Cardiac muscle cell (in vitro differentiated cells and primary cell): ENCODE measurements around the gene SRD5A2. TPM values are rescaled to one million over a fixed set of nuclear protein-coding genes. Genes with fewer than 3 reads are reported as not detected.

Experiments used
- DNase-seq, 2 donors: peaks; one replicate each; pipeline versions ENCODE4 v3.0.0 to v3.0.0-alpha.2; 2010 to 2017; ENCODE audit warnings: low read depth in 1 of 2, low spot score in 1 of 2
- H3K27ac ChIP-seq: fragments of 200-600 bp; sonication (generic); 2 replicates; pipeline ENCODE4 v1.5.1; 2016
- H3K27me3 ChIP-seq: fragments of 200-600 bp; sonication (generic); 2 replicates; pipeline ENCODE4 v1.6.0; 2016; ENCODE audit warnings: control low read depth
- H3K36me3 ChIP-seq: fragments of 200-600 bp; sonication (generic); 2 replicates; pipeline ENCODE4 v1.5.1; 2016; ENCODE audit warnings: control low read depth
- H3K4me1 ChIP-seq: fragments of 200-600 bp; sonication (generic); 2 replicates; pipeline ENCODE4 v1.8.1; 2017; ENCODE audit warnings: low read depth, mild to moderate bottlenecking, mixed run types
- H3K4me3 ChIP-seq: fragments of 200-600 bp; sonication (generic); 2 replicates; pipeline ENCODE4 v1.5.1; 2016; ENCODE audit warnings: mild to moderate bottlenecking
- H3K9me3 ChIP-seq: fragments of 200-600 bp; sonication (generic); 2 replicates; pipeline ENCODE4 v1.5.1; 2017; ENCODE audit warnings: low read depth, mild to moderate bottlenecking, control low read depth
- polyA plus RNA-seq: library from polyadenylated mRNA; unstranded; fragments of >200 nt; fragmentation: Nextera tagmentation; extraction: Ambion mirVana; gene quantifications from 2 replicates; pipeline ENCODE4 v1.2.1, GENCODE V29; 2016
- total RNA-seq: library from RNA; depleted of rRNA; stranded (reverse); fragments of >200 nt; gene quantifications from 2 replicates; pipeline ENCODE4 v1.2.3, GENCODE V29; 2016
- TF ChIP-seq, protein P1 (sequence below): IDR thresholded peaks from 2 replicates; pipeline ENCODE4 v1.5.1; 2012; ENCODE audit warnings: low read depth, mild to moderate bottlenecking, low read length

Gene SRD5A2
- total and polyA plus RNA-seq, 2 experiments from 2014 or later = 0.06 TPM; not detected in 1

DNA sequence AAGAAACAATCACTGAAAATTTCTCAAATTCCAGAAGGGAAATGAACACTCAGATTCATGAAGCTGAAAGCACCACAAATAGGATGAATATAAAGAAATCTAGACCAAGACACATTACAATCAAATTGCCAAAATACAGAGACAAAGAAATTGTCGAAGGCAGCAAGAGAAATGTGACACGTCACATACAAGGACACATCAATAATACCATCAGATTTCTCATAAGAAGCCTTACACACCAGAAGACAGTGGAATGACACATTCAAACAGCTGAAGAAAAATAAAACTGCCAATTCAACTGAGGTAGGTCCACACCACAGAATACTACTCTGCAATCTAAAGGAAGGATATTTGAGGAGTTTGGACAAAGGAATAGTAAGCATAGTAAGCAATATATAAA, 27.4 kb downstream of the SRD5A2 start:
- no peak overlapping the region for H3K27ac ChIP-seq
- no peak overlapping the region for H3K4me3 ChIP-seq
- H3K9me3 ChIP-seq = no peaks in the 10 kb centered on the region
- H3K27me3 ChIP-seq = no peaks in the 10 kb centered on the region
- no peaks in the 10 kb centered on the region for H3K36me3 ChIP-seq
- no peak for DNase-seq
- H3K4me1 ChIP-seq = no peaks in the 10 kb centered on the region
- TF ChIP-seq, protein P1, sequence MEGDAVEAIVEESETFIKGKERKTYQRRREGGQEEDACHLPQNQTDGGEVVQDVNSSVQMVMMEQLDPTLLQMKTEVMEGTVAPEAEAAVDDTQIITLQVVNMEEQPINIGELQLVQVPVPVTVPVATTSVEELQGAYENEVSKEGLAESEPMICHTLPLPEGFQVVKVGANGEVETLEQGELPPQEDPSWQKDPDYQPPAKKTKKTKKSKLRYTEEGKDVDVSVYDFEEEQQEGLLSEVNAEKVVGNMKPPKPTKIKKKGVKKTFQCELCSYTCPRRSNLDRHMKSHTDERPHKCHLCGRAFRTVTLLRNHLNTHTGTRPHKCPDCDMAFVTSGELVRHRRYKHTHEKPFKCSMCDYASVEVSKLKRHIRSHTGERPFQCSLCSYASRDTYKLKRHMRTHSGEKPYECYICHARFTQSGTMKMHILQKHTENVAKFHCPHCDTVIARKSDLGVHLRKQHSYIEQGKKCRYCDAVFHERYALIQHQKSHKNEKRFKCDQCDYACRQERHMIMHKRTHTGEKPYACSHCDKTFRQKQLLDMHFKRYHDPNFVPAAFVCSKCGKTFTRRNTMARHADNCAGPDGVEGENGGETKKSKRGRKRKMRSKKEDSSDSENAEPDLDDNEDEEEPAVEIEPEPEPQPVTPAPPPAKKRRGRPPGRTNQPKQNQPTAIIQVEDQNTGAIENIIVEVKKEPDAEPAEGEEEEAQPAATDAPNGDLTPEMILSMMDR = no peak

DNA sequence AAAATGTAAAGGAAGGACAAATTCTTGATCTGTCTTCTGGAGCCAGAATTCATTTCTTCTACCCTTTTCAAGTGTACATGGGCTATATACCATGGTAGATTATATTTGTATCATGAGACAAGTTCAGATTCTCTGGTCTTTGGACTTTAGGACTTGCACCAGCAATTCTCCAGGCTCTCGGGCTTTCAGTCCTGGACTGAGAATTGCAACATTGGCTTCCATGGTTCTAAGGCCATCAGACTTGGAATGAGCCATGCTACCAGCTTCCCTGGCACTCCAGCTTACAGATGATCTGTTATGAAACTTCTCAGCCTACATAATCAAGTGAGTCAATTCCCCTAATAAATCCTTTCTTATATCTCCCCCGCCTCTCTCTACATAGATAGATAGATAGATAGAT, 33.3 kb downstream of the SRD5A2 start:
- H3K9me3 ChIP-seq = no peaks in the 10 kb centered on the region
- TF ChIP-seq, protein P1 = no peak
- DNase-seq = no peak
- no peaks in the 10 kb centered on the region for H3K4me1 ChIP-seq
- no peak overlapping the region for H3K4me3 ChIP-seq
- H3K27me3 ChIP-seq = no peaks in the 10 kb centered on the region
- H3K27ac ChIP-seq = no peak overlapping the region
- no peaks in the 10 kb centered on the region for H3K36me3 ChIP-seq

DNA sequence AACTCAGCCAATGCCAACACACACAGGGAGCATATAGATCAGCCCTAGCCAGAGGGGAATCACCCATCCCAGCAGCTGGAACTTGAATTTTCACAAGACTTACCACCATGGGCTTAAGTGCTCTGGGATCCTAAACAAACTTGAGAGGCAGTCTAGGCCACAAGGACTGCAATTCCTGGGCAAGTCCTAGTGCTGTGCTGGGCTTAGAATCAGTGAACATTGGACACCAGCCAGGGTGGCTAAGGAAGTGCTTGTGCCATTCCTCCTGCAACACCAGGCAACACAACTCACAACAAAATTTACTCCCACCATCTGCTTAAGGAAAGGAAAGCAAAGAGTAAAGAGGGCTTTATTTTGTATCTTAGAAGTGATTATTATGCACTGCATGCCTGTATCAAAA, 38.9 kb downstream of the SRD5A2 start:
- Histone ChIP-seq H3K4me1 (no peaks in the 10 kb centered on the region), H3K9me3 (no peaks in the 10 kb centered on the region), H3K27me3 (no peaks in the 10 kb centered on the region), H3K4me3 (no peak overlapping the region), H3K27ac (no peak overlapping the region), H3K36me3 (no peaks in the 10 kb centered on the region)
- no peak for DNase-seq
- TF ChIP-seq, protein P1 = no peak

DNA sequence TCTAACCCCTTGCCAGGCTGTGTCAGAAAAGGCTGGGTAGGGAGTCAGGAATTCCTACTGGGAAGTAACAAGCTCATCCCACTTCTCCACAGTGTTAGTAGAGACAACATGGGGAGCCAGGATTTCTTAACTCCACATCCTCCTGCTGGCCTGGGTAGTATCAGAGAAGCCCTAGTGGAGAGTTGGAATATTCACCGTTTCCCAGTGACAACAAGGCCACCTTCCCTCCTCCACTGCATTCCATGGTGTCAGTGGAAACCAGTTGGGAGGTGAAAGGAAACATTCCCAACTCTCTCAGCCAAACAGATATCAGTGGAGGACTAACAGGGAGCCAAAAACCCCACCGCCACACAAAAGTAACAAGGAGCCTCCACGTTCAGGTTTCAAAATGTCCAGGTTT, 41.2 kb downstream of the SRD5A2 start:
- Histone ChIP-seq H3K4me1 (no peaks in the 10 kb centered on the region), H3K9me3 (no peaks in the 10 kb centered on the region), H3K27ac (no peak overlapping the region), H3K36me3 (no peaks in the 10 kb centered on the region), H3K27me3 (no peaks in the 10 kb centered on the region), H3K4me3 (no peak overlapping the region)
- peak in 1 of 2 donors; percentile 19 for DNase-seq
- TF ChIP-seq, protein P1 = no peak

DNA sequence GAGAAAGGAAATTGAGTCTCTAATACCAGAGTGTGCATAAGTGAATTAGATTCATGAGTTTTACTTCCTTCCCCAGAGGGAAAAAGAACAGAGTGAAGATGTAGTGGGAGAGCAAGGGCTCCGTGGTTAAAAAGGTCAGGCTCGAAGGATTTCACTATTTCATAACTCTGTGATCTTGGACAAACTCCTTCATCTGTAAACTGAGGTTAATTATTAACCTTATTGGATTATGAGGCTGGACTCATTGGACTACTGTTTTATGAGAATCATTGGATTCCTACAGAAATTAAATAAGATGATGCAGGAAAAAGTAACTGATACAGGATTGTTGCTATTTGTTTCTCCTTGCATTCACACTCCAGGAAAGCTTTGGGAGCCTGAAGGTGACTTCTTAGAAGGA, 45.0 kb downstream of the SRD5A2 start:
- no peaks in the 10 kb centered on the region for H3K4me1 ChIP-seq
- H3K27ac ChIP-seq = no peak overlapping the region
- TF ChIP-seq, protein P1 = no peak
- no peak for DNase-seq
- no peak overlapping the region for H3K4me3 ChIP-seq
- no peaks in the 10 kb centered on the region for H3K9me3 ChIP-seq
- no peaks in the 10 kb centered on the region for H3K27me3 ChIP-seq
- no peaks in the 10 kb centered on the region for H3K36me3 ChIP-seq

DNA sequence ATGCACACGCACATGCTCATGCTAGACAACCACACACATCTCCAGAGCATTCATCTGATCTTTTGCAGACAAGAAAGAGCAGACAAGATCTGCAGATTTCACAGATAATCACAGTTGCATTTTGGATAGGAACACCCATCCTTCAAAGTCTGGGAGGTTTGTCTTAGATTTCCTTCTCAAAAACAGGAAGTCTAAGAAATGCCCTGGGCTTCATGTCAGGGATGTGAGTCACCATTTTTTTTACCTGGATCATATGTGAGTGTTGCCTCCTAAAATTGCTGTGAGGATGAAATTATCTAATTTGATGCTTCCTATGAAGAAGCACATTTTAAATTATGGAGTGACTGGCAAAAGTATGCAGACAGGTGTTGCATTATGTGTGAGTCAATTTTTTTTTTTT, 46.1 kb downstream of the SRD5A2 start:
- Histone ChIP-seq H3K27ac (no peak overlapping the region), H3K36me3 (no peaks in the 10 kb centered on the region), H3K4me1 (no peaks in the 10 kb centered on the region), H3K9me3 (no peaks in the 10 kb centered on the region), H3K27me3 (no peaks in the 10 kb centered on the region), H3K4me3 (no peak overlapping the region)
- TF ChIP-seq, protein P1 = no peak
- DNase-seq = no peak
